HEK293 (cell line): ENCODE results near the gene CD151.

ENCODE experiments used
- GLI2 ChIP-seq: fragments of 450-650 bp; formaldehyde crosslinking; IDR thresholded peaks from 2 replicates; pipeline ENCODE4; 2017; ENCODE audit warnings: missing biosample characterization, missing genetic modification characterization, low read depth, borderline replicate concordance
- TCF7L2 ChIP-seq: IDR thresholded peaks from 2 replicates; pipeline ENCODE4 v1.6.1; 2011; ENCODE audit warnings: low read depth, mild to moderate bottlenecking, inconsistent platforms, low read length, moderate library complexity, borderline replicate concordance
- ZBTB7A ChIP-seq: fragments of 450-650 bp; formaldehyde crosslinking; IDR thresholded peaks from 2 replicates; pipeline ENCODE4 v1.5.1; 2016; ENCODE audit warnings: low read depth, missing biosample characterization, missing genetic modification characterization
- ZNF133 ChIP-seq: fragments of 450-650 bp; formaldehyde crosslinking; IDR thresholded peaks from 2 replicates; pipeline ENCODE4 v1.5.1; 2016; ENCODE audit warnings: missing biosample characterization, missing genetic modification characterization
- ZNF138 ChIP-seq: fragments of 450-650 bp; formaldehyde crosslinking; IDR thresholded peaks from 2 replicates; pipeline ENCODE4 v1.5.1; 2016; ENCODE audit warnings: missing biosample characterization, missing genetic modification characterization, borderline replicate concordance
- ZNF311 ChIP-seq: fragments of 450-650 bp; formaldehyde crosslinking; IDR thresholded peaks from 2 replicates; pipeline ENCODE4 v1.5.1; 2017; ENCODE audit warnings: missing biosample characterization, missing genetic modification characterization, borderline replicate concordance
- ZNF621 ChIP-seq: fragments of 450-650 bp; formaldehyde crosslinking; IDR thresholded peaks from 2 replicates; pipeline ENCODE4 v1.5.1; 2017; ENCODE audit warnings: missing biosample characterization, missing genetic modification characterization
- TF ChIP-seq, protein P1 (sequence below): fragments of 450-650 bp; formaldehyde crosslinking; IDR thresholded peaks from 2 replicates; pipeline ENCODE4 v1.5.1; 2016; ENCODE audit warnings: missing biosample characterization, missing genetic modification characterization
- TF ChIP-seq, protein P2 (sequence below): fragments of 450-650 bp; formaldehyde crosslinking; IDR thresholded peaks from 2 replicates; pipeline ENCODE4 v1.5.1; 2016; ENCODE audit warnings: missing biosample characterization, missing genetic modification characterization
- TF ChIP-seq, protein P3 (sequence below): fragments of 450-650 bp; formaldehyde crosslinking; IDR thresholded peaks from 2 replicates; pipeline ENCODE4 v1.5.1; 2016; ENCODE audit warnings: missing biosample characterization, missing genetic modification characterization

DNA sequence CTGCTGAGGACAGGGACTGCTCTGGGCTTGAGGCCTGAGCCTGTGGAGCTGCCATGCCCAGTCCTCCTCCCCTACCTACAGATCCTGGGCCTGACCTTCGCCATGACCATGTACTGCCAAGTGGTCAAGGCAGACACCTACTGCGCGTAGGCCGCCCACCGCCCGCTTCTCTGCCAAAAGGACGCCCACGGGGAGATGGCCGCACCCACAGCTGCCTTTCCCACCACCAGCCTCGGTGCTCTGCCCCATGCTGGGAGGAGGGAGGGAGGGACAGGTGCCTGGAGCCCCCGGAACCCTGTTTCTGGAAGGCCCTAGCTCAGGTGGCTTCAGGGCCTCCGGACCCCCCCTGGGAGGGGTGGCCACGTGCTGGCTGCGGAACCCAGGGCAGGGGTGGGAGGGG, 33.7 kb downstream of the CD151 start:
- TF ChIP-seq, protein P1, sequence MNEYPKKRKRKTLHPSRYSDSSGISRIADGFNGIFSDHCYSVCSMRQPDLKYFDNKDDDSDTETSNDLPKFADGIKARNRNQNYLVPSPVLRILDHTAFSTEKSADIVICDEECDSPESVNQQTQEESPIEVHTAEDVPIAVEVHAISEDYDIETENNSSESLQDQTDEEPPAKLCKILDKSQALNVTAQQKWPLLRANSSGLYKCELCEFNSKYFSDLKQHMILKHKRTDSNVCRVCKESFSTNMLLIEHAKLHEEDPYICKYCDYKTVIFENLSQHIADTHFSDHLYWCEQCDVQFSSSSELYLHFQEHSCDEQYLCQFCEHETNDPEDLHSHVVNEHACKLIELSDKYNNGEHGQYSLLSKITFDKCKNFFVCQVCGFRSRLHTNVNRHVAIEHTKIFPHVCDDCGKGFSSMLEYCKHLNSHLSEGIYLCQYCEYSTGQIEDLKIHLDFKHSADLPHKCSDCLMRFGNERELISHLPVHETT = no peak
- TF ChIP-seq ZBTB7A (tag by site-specific recombination) (no peak), TCF7L2 (no peak), GLI2 (tag by site-specific recombination) (no peak), ZNF138 (tag by site-specific recombination) (no peak), ZNF311 (tag by site-specific recombination) (no peak), ZNF133 (tag by site-specific recombination) (no peak), ZNF621 (no peak)
- TF ChIP-seq, protein P2, sequence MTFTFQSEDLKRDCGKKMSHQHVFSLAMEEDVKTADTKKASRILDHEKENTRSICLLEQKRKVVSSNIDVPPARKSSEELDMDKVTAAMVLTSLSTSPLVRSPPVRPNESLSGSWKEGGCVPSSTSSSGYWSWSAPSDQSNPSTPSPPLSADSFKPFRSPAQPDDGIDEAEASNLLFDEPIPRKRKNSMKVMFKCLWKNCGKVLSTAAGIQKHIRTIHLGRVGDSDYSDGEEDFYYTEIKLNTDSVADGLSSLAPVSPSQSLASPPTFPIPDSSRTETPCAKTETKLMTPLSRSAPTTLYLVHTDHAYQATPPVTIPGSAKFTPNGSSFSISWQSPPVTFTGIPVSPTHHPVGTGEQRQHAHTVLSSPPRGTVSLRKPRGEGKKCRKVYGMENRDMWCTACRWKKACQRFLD (tag by site-specific recombination) = no peak
- TF ChIP-seq, protein P3, sequence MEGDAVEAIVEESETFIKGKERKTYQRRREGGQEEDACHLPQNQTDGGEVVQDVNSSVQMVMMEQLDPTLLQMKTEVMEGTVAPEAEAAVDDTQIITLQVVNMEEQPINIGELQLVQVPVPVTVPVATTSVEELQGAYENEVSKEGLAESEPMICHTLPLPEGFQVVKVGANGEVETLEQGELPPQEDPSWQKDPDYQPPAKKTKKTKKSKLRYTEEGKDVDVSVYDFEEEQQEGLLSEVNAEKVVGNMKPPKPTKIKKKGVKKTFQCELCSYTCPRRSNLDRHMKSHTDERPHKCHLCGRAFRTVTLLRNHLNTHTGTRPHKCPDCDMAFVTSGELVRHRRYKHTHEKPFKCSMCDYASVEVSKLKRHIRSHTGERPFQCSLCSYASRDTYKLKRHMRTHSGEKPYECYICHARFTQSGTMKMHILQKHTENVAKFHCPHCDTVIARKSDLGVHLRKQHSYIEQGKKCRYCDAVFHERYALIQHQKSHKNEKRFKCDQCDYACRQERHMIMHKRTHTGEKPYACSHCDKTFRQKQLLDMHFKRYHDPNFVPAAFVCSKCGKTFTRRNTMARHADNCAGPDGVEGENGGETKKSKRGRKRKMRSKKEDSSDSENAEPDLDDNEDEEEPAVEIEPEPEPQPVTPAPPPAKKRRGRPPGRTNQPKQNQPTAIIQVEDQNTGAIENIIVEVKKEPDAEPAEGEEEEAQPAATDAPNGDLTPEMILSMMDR (tag by site-specific recombination) = no peak
